Left lung (tissue), 14 donors: Measurements from ENCODE around the gene AXL. TPM values are rescaled to one million over a fixed set of nuclear protein-coding genes. Genes with fewer than 3 reads are reported as not detected.

Source experiments
- ATAC-seq: fragments of 200-7000 bp; cut with Tn5 transposase; one replicate; pipeline ENCODE4 v1.9.1; 2020; ENCODE audit warnings: moderate library complexity
- DNase-seq, 4 donors: peaks; one replicate each; pipeline ENCODE4 v3.0.0-alpha.2; 2013 to 2020
- H3K27ac ChIP-seq, 2 donors: fragments of 200-600 bp; sonication (generic) in 1 of 2; one replicate each; pipeline versions ENCODE4 v1.5.0 to v1.8.0; 2020 to 2021
- H3K27me3 ChIP-seq, 2 donors: fragments of 200-600 bp; sonication (generic) in 1 of 2; one replicate each; pipeline versions ENCODE4 v1.5.0 to v1.8.0; 2020 to 2021
- H3K36me3 ChIP-seq, 2 donors: fragments of 200-600 bp; sonication (generic) in 1 of 2; one replicate each; pipeline versions ENCODE4 v1.5.0 to v1.8.0; 2020 to 2021
- H3K4me1 ChIP-seq, 2 donors: fragments of 200-600 bp; one replicate each; pipeline ENCODE4 v1.8.0; 2021
- H3K4me3 ChIP-seq, 2 donors: fragments of 200-600 bp; sonication (generic) in 1 of 2; one replicate each; pipeline versions ENCODE4 v1.5.0 to v1.8.0; 2020 to 2021; ENCODE audit warnings: mild to moderate bottlenecking in 1 of 2
- H3K9me3 ChIP-seq, 2 donors: fragments of 200-600 bp; sonication (generic) in 1 of 2; one replicate each; pipeline versions ENCODE4 v1.5.0 to v1.8.0; 2020 to 2021
- intact Hi-C, 2 donors: fragments of 100-400 bp; cut with DNase I; formaldehyde crosslinking; loops; one replicate each; pipeline versions ENCODE4 v1.11.2 to v1.14.2; 2022
- long read RNA-seq, 12 donors: library from polyadenylated mRNA in 2 of 12; unstranded in 2 of 12; transcript quantifications; one replicate each; pipeline ENCODE4 v2.0.0 and lab custom pipeline, GENCODE V29; 2019 to 2026
- polyA plus RNA-seq, 6 donors: library from polyadenylated mRNA; unstranded; fragments of 120-200 nt; gene quantifications; one replicate each; pipeline ENCODE4 v1.2.1, GENCODE V29; 2013; ENCODE audit not compliant: insufficient read length in 6 of 6
- total RNA-seq, 2 donors: library from RNA; stranded (reverse); fragmentation: NEBNext Ultra II Directional; extraction: Animal tissue kit (Norgen Biotek cat#: 25700); gene quantifications; one replicate each; pipeline ENCODE4 v1.2.1, GENCODE V29; 2021
- TF ChIP-seq, protein P1 (sequence below), 2 donors: fragments of 200-600 bp; sonication (generic) in 1 of 2; IDR thresholded peaks; one replicate each; pipeline versions ENCODE4 v1.5.0 to v1.8.0; 2021; ENCODE audit warnings: antibody characterized with exemption in 2 of 2
- donor health status: DM: no; HTN: yes; CAD: no.
- donor health status: DM: no; HTN: no; CAD: no.

Gene AXL
- total RNA-seq (10 to 100 TPM; 35.2 to 48.2 TPM), polyA plus RNA-seq (10 to 100 TPM; 30.4 to 40.5 (median 33.4) TPM)
- long read RNA-seq, donor 1, full-length matches to known transcripts = 4 of 40 reads
- long read RNA-seq, donor 1, partial matches to known transcripts = 36 of 40 reads
- long read RNA-seq, donor 1, other reads (novel, unspliced or antisense) = 0 of 40 reads
- long read RNA-seq, donor 2, full-length matches to known transcripts = 3 of 105 reads
- long read RNA-seq, donor 2, partial matches to known transcripts = 102 of 105 reads
- long read RNA-seq, donor 2, other reads (novel, unspliced or antisense) = 0 of 105 reads
- long read RNA-seq, donor 3, full-length matches to known transcripts = 2 of 2 reads
- long read RNA-seq, donor 3, partial matches to known transcripts = 0 of 2 reads
- long read RNA-seq, donor 3, other reads (novel, unspliced or antisense) = 0 of 2 reads
- long read RNA-seq, donor 4, full-length matches to known transcripts = 1 of 7 reads
- long read RNA-seq, donor 4, partial matches to known transcripts = 0 of 7 reads
- long read RNA-seq, donor 4, other reads (novel, unspliced or antisense) = 6 of 7 reads
- long read RNA-seq, donor 5, partial matches to known transcripts = 7 of 9 reads
- long read RNA-seq, donor 5, other reads (novel, unspliced or antisense) = 0 of 9 reads
- long read RNA-seq, donor 6, partial matches to known transcripts = 0 of 1 reads
- long read RNA-seq, donor 6, other reads (novel, unspliced or antisense) = 0 of 1 reads
- long read RNA-seq, donor 7, full-length matches to known transcripts = 4 of 4 reads
- long read RNA-seq, donor 7, partial matches to known transcripts = 0 of 4 reads
- long read RNA-seq, donor 7, other reads (novel, unspliced or antisense) = 0 of 4 reads
- long read RNA-seq, donor 8, full-length matches to known transcripts = 4 of 21 reads
- long read RNA-seq, donor 8, partial matches to known transcripts = 17 of 21 reads
- long read RNA-seq, donor 8, other reads (novel, unspliced or antisense) = 0 of 21 reads
- long read RNA-seq, donor 9 = 0 reads
- long read RNA-seq, donor 10, partial matches to known transcripts = 1 of 5 reads
- long read RNA-seq, donor 10, other reads (novel, unspliced or antisense) = 4 of 5 reads
- long read RNA-seq, donor 11 = 0 reads
- long read RNA-seq, donor 12, full-length matches to known transcripts = 4 of 10 reads
- long read RNA-seq, donor 12, partial matches to known transcripts = 6 of 10 reads
- long read RNA-seq, donor 12, other reads (novel, unspliced or antisense) = 0 of 10 reads

GRCh38 chr19:41218615-41219507, at the start of gene AXL:
Gene AXL, plus strand, starts transcription at chr19:41219223. Its CDS starts 170 bp downstream, at chr19:41219393.
- H3K4me3 ChIP-seq = peak within 1 kb of the TSS; percentile 49 to 50
- peaks cover 0 to 14% of the 10 kb centered on the region in 2 donors for H3K4me1 ChIP-seq
- TF ChIP-seq, protein P1, sequence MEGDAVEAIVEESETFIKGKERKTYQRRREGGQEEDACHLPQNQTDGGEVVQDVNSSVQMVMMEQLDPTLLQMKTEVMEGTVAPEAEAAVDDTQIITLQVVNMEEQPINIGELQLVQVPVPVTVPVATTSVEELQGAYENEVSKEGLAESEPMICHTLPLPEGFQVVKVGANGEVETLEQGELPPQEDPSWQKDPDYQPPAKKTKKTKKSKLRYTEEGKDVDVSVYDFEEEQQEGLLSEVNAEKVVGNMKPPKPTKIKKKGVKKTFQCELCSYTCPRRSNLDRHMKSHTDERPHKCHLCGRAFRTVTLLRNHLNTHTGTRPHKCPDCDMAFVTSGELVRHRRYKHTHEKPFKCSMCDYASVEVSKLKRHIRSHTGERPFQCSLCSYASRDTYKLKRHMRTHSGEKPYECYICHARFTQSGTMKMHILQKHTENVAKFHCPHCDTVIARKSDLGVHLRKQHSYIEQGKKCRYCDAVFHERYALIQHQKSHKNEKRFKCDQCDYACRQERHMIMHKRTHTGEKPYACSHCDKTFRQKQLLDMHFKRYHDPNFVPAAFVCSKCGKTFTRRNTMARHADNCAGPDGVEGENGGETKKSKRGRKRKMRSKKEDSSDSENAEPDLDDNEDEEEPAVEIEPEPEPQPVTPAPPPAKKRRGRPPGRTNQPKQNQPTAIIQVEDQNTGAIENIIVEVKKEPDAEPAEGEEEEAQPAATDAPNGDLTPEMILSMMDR (IDR thresholded peaks at IDR 0.05) = no peak
- peaks cover 0 to 25% of the 10 kb centered on the region in 2 donors for H3K27me3 ChIP-seq
- peak; percentile 84 for ATAC-seq
- no peaks in the 10 kb centered on the region for H3K9me3 ChIP-seq
- no peaks in the 10 kb centered on the region for H3K36me3 ChIP-seq
- peak within 1 kb of the TSS; percentile 57 to 71 for H3K27ac ChIP-seq
- intact Hi-C loops = no loop called here
- peak; percentile 75 to 94 (median 82) for DNase-seq

DNA sequence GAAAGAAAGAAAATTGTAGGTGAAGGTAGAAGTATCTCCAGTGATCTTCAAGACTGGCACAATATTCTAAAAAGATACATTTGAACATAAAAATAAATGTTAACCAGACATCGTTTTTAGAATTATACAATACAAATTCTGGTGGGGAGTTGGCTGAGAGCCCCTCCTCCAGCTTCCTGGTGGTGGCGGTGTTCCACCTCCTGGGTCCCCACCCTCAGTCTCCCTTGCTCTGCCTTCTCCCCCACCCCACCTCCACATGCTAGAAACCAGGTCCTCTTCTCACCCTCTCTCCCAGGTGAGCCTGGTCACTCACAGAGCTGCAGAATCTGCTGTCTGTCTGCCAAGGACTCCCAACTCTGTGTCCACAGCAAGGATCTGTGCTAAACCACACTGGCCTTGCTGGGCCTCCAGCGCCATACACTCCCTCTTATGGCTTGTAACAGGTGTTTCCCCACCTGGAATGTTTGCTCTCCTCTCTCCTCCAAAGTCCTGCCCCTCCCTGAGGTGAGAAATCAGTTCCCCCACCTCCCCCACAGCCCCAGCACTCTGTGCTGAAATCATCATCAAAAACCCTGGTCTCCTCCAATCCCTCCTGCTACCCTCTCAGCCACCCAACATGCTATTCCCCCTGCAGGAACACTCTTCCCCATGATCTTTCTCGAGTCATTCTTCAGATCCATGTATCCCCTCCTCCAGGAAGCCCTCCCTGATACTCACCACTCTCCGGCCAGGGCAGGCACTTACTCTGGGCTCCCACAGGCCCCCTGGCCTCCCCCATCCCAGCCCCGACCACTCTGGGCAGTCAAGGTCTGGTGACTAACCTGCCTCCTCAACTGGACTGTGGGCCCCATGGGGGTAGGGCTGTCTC, 46.5 kb upstream of the AXL start:
- DNase-seq (peak in 2 of 4 donors; percentile 23 to 58), ATAC-seq (peak; percentile 70)
- Histone ChIP-seq H3K9me3 (no peaks in the 10 kb centered on the region), H3K27ac (no peak overlapping the region), H3K4me1 (peaks cover 0 to 17% of the 10 kb centered on the region in 2 donors), H3K4me3 (no peak overlapping the region), H3K27me3 (no peaks in the 10 kb centered on the region), H3K36me3 (no peaks in the 10 kb centered on the region)
- TF ChIP-seq, protein P1 (IDR thresholded peaks at IDR 0.05) = no peak
- intact Hi-C loops = no loop called here

GRCh38 chr19:41174297-41174928, 44.6 kb upstream of the AXL start:
- H3K4me1 ChIP-seq = peaks cover 0 to 17% of the 10 kb centered on the region in 2 donors
- H3K4me3 ChIP-seq = no peak overlapping the region
- no peaks in the 10 kb centered on the region for H3K9me3 ChIP-seq
- H3K27ac ChIP-seq = peak overlapping the region in 1 of 2 donors; percentile 26
- H3K27me3 ChIP-seq = no peaks in the 10 kb centered on the region
- H3K36me3 ChIP-seq = no peaks in the 10 kb centered on the region
- ATAC-seq = no peak
- TF ChIP-seq, protein P1 (IDR thresholded peaks at IDR 0.05) = no peak
- no peak for DNase-seq
- intact Hi-C loops = no loop called here
